ENCODE results near the gene ZMIZ1.

ZMIZ1 gene

GRCh38 chr10:79069325-79070080 is 737 bp downstream of the ZMIZ1 start:
- Histone ChIP-seq H3K36me3 (no peaks in the 10 kb centered on the region), H3K4me3 (ENCODE audit: low read depth in 1 of 2, low read length in 1 of 2) (peak overlapping the region; percentile 75 to 99), H3K9me3 (no peaks in the 10 kb centered on the region), H3K27ac (peak overlapping the region; percentile 91), H3K27me3 (peaks cover 44% of the 10 kb centered on the region), H3K4me1 (ENCODE audit: control insufficient read depth in 1 of 2, insufficient read depth in 1 of 2, low read depth in 1 of 2, low read length in 1 of 2) (peaks cover 31 to 48% of the 10 kb centered on the region in 2 experiments)
- TF ChIP-seq CTCF (IDR thresholded peaks at IDR 0.05), result no peak

- H3K9me3 ChIP-seq, result no peaks in the 10 kb centered on the region
- peaks cover 44% of the 10 kb centered on the region for H3K27me3 ChIP-seq
- peak overlapping the region; percentile 91 for H3K27ac ChIP-seq
- TF ChIP-seq CTCF (IDR thresholded peaks at IDR 0.05), result peak; percentile 10
- H3K4me1 ChIP-seq (ENCODE audit: control insufficient read depth in 1 of 2, insufficient read depth in 1 of 2, low read depth in 1 of 2, low read length in 1 of 2), result peaks cover 31 to 48% of the 10 kb centered on the region in 2 experiments
- no peaks in the 10 kb centered on the region for H3K36me3 ChIP-seq
- H3K4me3 ChIP-seq (ENCODE audit: low read depth in 1 of 2, low read length in 1 of 2), result peak overlapping the region; percentile 75 to 99
Measured at GRCh38 chr10:79070081-79070605, 1.4 kb downstream of the ZMIZ1 start.

GRCh38 chr10:79070606-79071395 is 2.0 kb downstream of the ZMIZ1 start:
- peak overlapping the region; percentile 91 for H3K27ac ChIP-seq
- peaks cover 31 to 48% of the 10 kb centered on the region in 2 experiments for H3K4me1 ChIP-seq (ENCODE audit: control insufficient read depth in 1 of 2, insufficient read depth in 1 of 2, low read depth in 1 of 2, low read length in 1 of 2)
- TF ChIP-seq CTCF (IDR thresholded peaks at IDR 0.05), result no peak

GRCh38 chr10:79071396-79071923 is 2.7 kb downstream of the ZMIZ1 start:
- no peaks in the 10 kb centered on the region for H3K9me3 ChIP-seq
- no peak for TF ChIP-seq CTCF (IDR thresholded peaks at IDR 0.05)
- no peaks in the 10 kb centered on the region for H3K36me3 ChIP-seq
- peaks cover 40% of the 10 kb centered on the region for H3K27me3 ChIP-seq
- peak overlapping the region; percentile 75 to 99 for H3K4me3 ChIP-seq (ENCODE audit: low read depth in 1 of 2, low read length in 1 of 2)
- peaks cover 36 to 52% of the 10 kb centered on the region in 2 experiments for H3K4me1 ChIP-seq (ENCODE audit: control insufficient read depth in 1 of 2, insufficient read depth in 1 of 2, low read depth in 1 of 2, low read length in 1 of 2)
- H3K27ac ChIP-seq, result peak overlapping the region; percentile 91

More at GRCh38 chr10:79070606-79071395, 2.0 kb downstream of the ZMIZ1 start:
- peaks cover 44% of the 10 kb centered on the region for H3K27me3 ChIP-seq
- no peaks in the 10 kb centered on the region for H3K9me3 ChIP-seq
- peak overlapping the region; percentile 75 to 99 for H3K4me3 ChIP-seq (ENCODE audit: low read depth in 1 of 2, low read length in 1 of 2)
- no peaks in the 10 kb centered on the region for H3K36me3 ChIP-seq

- H3K4me1 ChIP-seq (ENCODE audit: control insufficient read depth in 1 of 2, insufficient read depth in 1 of 2, low read depth in 1 of 2, low read length in 1 of 2), result peaks cover 42 to 52% of the 10 kb centered on the region in 2 experiments
- H3K9me3 ChIP-seq, result no peaks in the 10 kb centered on the region
- H3K36me3 ChIP-seq, result no peaks in the 10 kb centered on the region
- peak overlapping the region; percentile 16 to 75 for H3K4me3 ChIP-seq (ENCODE audit: low read depth in 1 of 2, low read length in 1 of 2)
- H3K27ac ChIP-seq, result peak overlapping the region; percentile 33
- peaks cover 34% of the 10 kb centered on the region for H3K27me3 ChIP-seq
- TF ChIP-seq CTCF (IDR thresholded peaks at IDR 0.05), result no peak
Measured at GRCh38 chr10:79072041-79072441, 3.3 kb downstream of the ZMIZ1 start.

Measured in neutrophil (primary cell).